ENCODE data around the gene MARCHF11. TPM values are rescaled to one million over a fixed set of nuclear protein-coding genes. Genes with fewer than 3 reads are reported as not detected.

The MARCHF11 gene
- total RNA-seq, 6 donors from 2014 or later, result not detected

GRCh38 chr5:16128944-16129343, 50.6 kb downstream of the MARCHF11 start:
- no peaks in the 10 kb centered on the region for H3K36me3 ChIP-seq
- H3K4me1 ChIP-seq, result no peaks in the 10 kb centered on the region
- H3K27ac ChIP-seq, result no peak overlapping the region
- no peaks in the 10 kb centered on the region for H3K27me3 ChIP-seq
- WGBS, 2 donors, result 61 to 74% methylated on average over 5 of the region's 5 CpGs
- no peak for ATAC-seq (ENCODE audit: low FRiP score in 2 of 2)
- TF ChIP-seq CTCF (IDR thresholded peaks at IDR 0.05) (no peak), POLR2AphosphoS5 (IDR thresholded peaks at IDR 0.05) (no peak), EP300 (IDR thresholded peaks at IDR 0.05) (no peak), POLR2A (IDR thresholded peaks at IDR 0.05) (no peak)
- H3K9me3 ChIP-seq, result no peaks in the 10 kb centered on the region
- no peak overlapping the region for H3K4me3 ChIP-seq
- no peak for DNase-seq

DNA sequence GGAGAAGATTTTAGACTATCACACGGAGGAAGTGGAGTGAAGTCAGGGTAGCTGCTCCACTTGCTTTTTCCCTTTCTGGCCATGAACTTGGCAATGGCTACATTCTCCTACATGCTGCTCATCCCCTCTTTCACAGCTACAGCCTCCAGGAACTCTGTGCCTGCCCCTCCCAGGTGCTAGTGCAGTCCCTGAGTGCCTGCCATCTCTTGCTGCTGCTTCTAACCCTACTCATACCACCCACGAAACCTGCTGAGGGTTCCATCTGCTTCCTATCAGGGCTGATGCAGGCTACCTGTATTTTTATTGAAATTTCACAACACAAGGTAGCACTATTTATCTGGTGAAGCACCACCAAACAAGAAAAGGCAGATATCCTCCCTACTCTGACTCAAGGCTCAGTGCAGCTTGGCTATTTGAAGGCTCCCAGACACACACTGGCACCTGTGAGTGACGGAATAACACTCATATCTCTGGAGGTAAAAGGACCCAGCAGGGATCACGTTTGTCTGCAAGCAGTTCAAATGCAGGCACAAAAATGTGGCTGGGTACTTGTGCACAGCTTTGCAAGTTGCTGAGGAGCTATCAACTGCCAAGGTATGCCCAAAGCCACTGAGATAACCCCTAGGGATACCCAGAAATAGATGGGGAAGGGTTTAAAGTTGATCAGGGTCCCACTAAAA, 51.6 kb downstream of the MARCHF11 start:
- Histone ChIP-seq H3K27ac (no peak overlapping the region), H3K27me3 (no peaks in the 10 kb centered on the region), H3K9me3 (no peaks in the 10 kb centered on the region), H3K4me1 (no peaks in the 10 kb centered on the region), H3K36me3 (no peaks in the 10 kb centered on the region), H3K4me3 (no peak overlapping the region)
- WGBS, 2 donors, result 62 to 66% methylated on average over 4 of the region's 4 CpGs
- no peak for ATAC-seq (ENCODE audit: low FRiP score in 2 of 2)
- DNase-seq, result no peak
- no peak for TF ChIP-seq EP300 (IDR thresholded peaks at IDR 0.05)
- no peak for TF ChIP-seq POLR2AphosphoS5 (IDR thresholded peaks at IDR 0.05)
- TF ChIP-seq CTCF (IDR thresholded peaks at IDR 0.05), result no peak
- TF ChIP-seq POLR2A (IDR thresholded peaks at IDR 0.05), result no peak

GRCh38 chr5:16120579-16120978, 59.0 kb downstream of the MARCHF11 start:
- no peaks in the 10 kb centered on the region for H3K4me1 ChIP-seq
- peaks cover 0 to 5% (median 2%) of the 10 kb centered on the region in 4 donors for H3K9me3 ChIP-seq
- no peak overlapping the region for H3K27ac ChIP-seq
- ATAC-seq (ENCODE audit: low FRiP score in 2 of 2) (no peak), DNase-seq (no peak)
- H3K4me3 ChIP-seq, result no peak overlapping the region
- H3K36me3 ChIP-seq, result no peaks in the 10 kb centered on the region
- TF ChIP-seq POLR2AphosphoS5 (IDR thresholded peaks at IDR 0.05) (no peak), EP300 (IDR thresholded peaks at IDR 0.05) (no peak), CTCF (IDR thresholded peaks at IDR 0.05) (no peak), POLR2A (IDR thresholded peaks at IDR 0.05) (no peak)
- 69 to 88% methylated on average over 3 of the region's 3 CpGs for WGBS, 2 donors
- H3K27me3 ChIP-seq, result no peaks in the 10 kb centered on the region

DNA sequence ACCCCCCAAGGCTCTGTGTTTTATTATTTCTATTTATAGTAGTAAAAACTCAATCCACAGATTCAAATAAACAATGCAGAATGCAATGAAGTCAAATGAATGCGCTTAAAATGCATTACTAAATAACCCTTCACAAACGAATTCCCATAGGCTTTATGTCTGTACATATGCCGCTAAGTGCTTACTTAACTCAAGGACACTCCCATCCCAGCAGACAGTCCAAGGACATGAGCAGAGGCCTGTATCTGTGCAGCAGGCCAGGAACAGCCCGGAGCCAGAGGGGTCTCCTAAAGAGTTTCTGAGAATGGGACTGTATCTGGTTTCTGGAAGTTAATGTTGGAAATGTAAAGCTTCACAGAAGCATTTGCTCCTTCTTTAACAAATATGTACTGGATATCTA, 59.8 kb downstream of the MARCHF11 start:
- peaks cover 0 to 5% (median 2%) of the 10 kb centered on the region in 4 donors for H3K9me3 ChIP-seq
- H3K27ac ChIP-seq, result no peak overlapping the region
- DNase-seq, result no peak
- no peak overlapping the region for H3K4me3 ChIP-seq
- no peaks in the 10 kb centered on the region for H3K4me1 ChIP-seq
- H3K36me3 ChIP-seq, result no peaks in the 10 kb centered on the region
- WGBS, 2 donors, result 83 to 86% methylated on average over 4 of the region's 4 CpGs
- TF ChIP-seq CTCF (IDR thresholded peaks at IDR 0.05) (no peak), POLR2A (IDR thresholded peaks at IDR 0.05) (no peak), EP300 (IDR thresholded peaks at IDR 0.05) (no peak), POLR2AphosphoS5 (IDR thresholded peaks at IDR 0.05) (no peak)
- no peak for ATAC-seq (ENCODE audit: low FRiP score in 2 of 2)
- H3K27me3 ChIP-seq, result no peaks in the 10 kb centered on the region

GRCh38 chr5:16115140-16115539, 64.5 kb downstream of the MARCHF11 start:
- Histone ChIP-seq H3K4me1 (no peaks in the 10 kb centered on the region), H3K4me3 (no peak overlapping the region), H3K27ac (no peak overlapping the region), H3K27me3 (no peaks in the 10 kb centered on the region), H3K9me3 (no peaks in the 10 kb centered on the region), H3K36me3 (no peaks in the 10 kb centered on the region)
- no peak for DNase-seq
- 82 to 85% methylated on average over 8 of the region's 8 CpGs for WGBS, 2 donors
- no peak for ATAC-seq (ENCODE audit: low FRiP score in 2 of 2)
- TF ChIP-seq POLR2AphosphoS5 (IDR thresholded peaks at IDR 0.05), result no peak
- no peak for TF ChIP-seq EP300 (IDR thresholded peaks at IDR 0.05)
- no peak for TF ChIP-seq CTCF (IDR thresholded peaks at IDR 0.05)
- no peak for TF ChIP-seq POLR2A (IDR thresholded peaks at IDR 0.05)

All from upper lobe of left lung (tissue), 6 donors.